HepG2 (cell line): ENCODE data around the gene GRK4. TPM values are rescaled to one million over a fixed set of nuclear protein-coding genes. Genes with fewer than 3 reads are reported as not detected.

ENCODE experiments used
- CEBPB ChIP-seq: IDR thresholded peaks from 2 replicates; pipeline ENCODE4 v1.6.1; 2011; ENCODE audit warnings: low read depth, low read length, improper control_type of control experiment, borderline replicate concordance
- EEA1 ChIP-seq: sonication (generic); formaldehyde crosslinking; IDR thresholded peaks from 2 replicates; pipeline ENCODE4 v1.5.1; 2020; ENCODE audit warnings: mild to moderate bottlenecking, missing genetic modification reagents, borderline replicate concordance
- ETV5 ChIP-seq: IDR thresholded peaks from 2 replicates; pipeline ENCODE4 v1.6.1; 2018; ENCODE audit warnings: missing biosample characterization, missing genetic modification reagents, inconsistent platforms, borderline replicate concordance
- GFI1 ChIP-seq: sonication (generic); formaldehyde crosslinking; IDR thresholded peaks from 2 replicates; pipeline ENCODE4 v1.5.0; 2020; ENCODE audit warnings: missing genetic modification reagents, mild to moderate bottlenecking, borderline replicate concordance
- KLF12 ChIP-seq: sonication (generic); formaldehyde crosslinking; IDR thresholded peaks from 2 replicates; pipeline ENCODE4 v1.4.0; 2020; ENCODE audit warnings: missing genetic modification reagents, borderline replicate concordance
- MTF1 ChIP-seq: sonication (generic); formaldehyde crosslinking; IDR thresholded peaks from 2 replicates; pipeline ENCODE4 v1.5.0; 2020; ENCODE audit warnings: missing genetic modification reagents
- RFX5 ChIP-seq: IDR thresholded peaks from 2 replicates; pipeline ENCODE4 v1.6.1; 2011; ENCODE audit warnings: low read depth, low read length, improper control_type of control experiment
- YEATS4 ChIP-seq: sonication (generic); formaldehyde crosslinking; IDR thresholded peaks from 2 replicates; pipeline ENCODE4 v1.4.0; 2020; ENCODE audit warnings: missing genetic modification reagents, borderline replicate concordance
- ZMYM4 ChIP-seq: sonication (generic); formaldehyde crosslinking; IDR thresholded peaks from 2 replicates; pipeline ENCODE4 v1.8.1; 2023; ENCODE audit warnings: mild to moderate bottlenecking, missing genetic modification reagents
- ZNF136 ChIP-seq: sonication (generic); formaldehyde crosslinking; IDR thresholded peaks from 2 replicates; pipeline ENCODE4 v1.8.1; 2022; ENCODE audit warnings: low read depth, mild to moderate bottlenecking, moderate library complexity, missing genetic modification reagents
- ZNF747 ChIP-seq: sonication (generic); formaldehyde crosslinking; IDR thresholded peaks from 2 replicates; pipeline ENCODE4 v1.8.1; 2023; ENCODE audit warnings: missing genetic modification reagents, mild to moderate bottlenecking, borderline replicate concordance
- ZSCAN31 ChIP-seq: sonication (generic); formaldehyde crosslinking; IDR thresholded peaks from 2 replicates; pipeline ENCODE4 v1.5.0; 2020; ENCODE audit warnings: low read depth, mild to moderate bottlenecking, missing genetic modification reagents
- polyA plus RNA-seq, 8 experiments: library from polyadenylated mRNA; depleted of rRNA in 3 of 8; stranded (reverse) in 7 of 8; unstranded in 1 of 8; fragments of >200 nt; fragmentation: Illumina TruSeq in 4 of 8; extraction: Trizol in 4 of 8; gene quantifications; 2 replicates each; pipeline versions ENCODE4 v1.2.1 to v1.2.3, GENCODE V29; 2011 to 2016; ENCODE audit warnings: low read depth in 4 of 8, missing spikeins in 1 of 8, mixed read lengths in 1 of 8; ENCODE audit not compliant: insufficient read depth in 1 of 8
- total RNA-seq, 5 experiments: library from RNA; depleted of rRNA; stranded (reverse); fragments of >200 nt; fragmentation: Illumina TruSeq; extraction: Trizol; gene quantifications; 2 replicates each; pipeline ENCODE4 v1.2.3, GENCODE V29; 2016; ENCODE audit warnings: low read depth in 1 of 5
- TF ChIP-seq, protein P1 (sequence below): sonication (generic); formaldehyde crosslinking; IDR thresholded peaks from 2 replicates; pipeline ENCODE4 v1.4.0; 2020; ENCODE audit warnings: mild to moderate bottlenecking, missing genetic modification reagents
- TF ChIP-seq, protein P2 (sequence below): sonication (generic); formaldehyde crosslinking; IDR thresholded peaks from 2 replicates; pipeline ENCODE4 v1.5.1; 2020; ENCODE audit warnings: missing genetic modification reagents, mild to moderate bottlenecking, borderline replicate concordance
- TF ChIP-seq, protein P3 (sequence below): IDR thresholded peaks from 2 replicates; pipeline ENCODE4 v1.6.1; 2016; ENCODE audit warnings: missing biosample characterization, missing genetic modification reagents, low read depth
- TF ChIP-seq, protein P4 (sequence below): IDR thresholded peaks from 2 replicates; pipeline ENCODE4 v1.6.1; 2016; ENCODE audit warnings: mild to moderate bottlenecking

GRK4 gene
- total and polyA plus RNA-seq, 2 of the 13 experiments (the other 11 are each of a cell fraction or from before 2014, with no cell fraction given) = 1.8 to 2.0 TPM

DNA sequence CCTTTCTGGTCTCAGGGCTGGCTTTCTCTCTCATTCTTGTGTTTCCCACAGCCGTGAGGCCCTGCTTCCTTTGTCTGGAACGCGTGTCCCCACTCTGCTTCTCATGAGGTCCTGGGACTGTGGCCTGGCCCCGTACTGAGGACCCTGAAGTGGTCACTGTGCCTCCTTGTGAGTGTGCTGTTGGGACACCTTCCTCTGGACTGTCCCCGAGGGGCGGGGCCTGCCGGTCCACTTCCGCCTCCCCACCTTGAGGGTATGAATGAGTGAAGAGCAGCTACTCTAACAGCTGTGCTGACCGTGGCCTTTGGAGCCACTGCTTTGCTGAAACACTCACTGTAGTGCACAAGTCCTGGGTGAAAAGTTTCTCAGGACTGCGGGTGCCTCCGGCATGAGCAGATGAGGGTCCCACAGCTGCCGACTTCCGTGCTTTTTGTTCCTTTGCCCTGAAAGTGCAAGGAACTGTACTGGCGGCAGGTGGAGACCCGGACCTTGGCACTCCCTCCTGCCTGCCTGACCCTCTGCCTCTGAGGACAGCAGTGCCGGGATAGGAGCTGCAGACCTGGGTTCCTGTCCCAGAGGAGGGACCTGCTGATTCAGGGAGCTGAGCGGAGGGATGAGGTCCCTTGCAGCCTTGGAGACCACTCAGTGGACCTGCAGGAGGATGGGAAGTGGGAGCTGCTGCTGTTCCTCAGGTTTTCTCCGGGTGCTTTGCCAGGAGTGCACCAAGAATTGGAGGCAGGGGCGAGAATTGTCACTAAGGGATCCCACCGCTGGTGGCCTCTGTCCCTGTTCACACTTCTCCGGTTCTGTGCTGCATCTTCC is 73.0 kb downstream of the GRK4 start (continued):
- TF ChIP-seq, protein P1, sequence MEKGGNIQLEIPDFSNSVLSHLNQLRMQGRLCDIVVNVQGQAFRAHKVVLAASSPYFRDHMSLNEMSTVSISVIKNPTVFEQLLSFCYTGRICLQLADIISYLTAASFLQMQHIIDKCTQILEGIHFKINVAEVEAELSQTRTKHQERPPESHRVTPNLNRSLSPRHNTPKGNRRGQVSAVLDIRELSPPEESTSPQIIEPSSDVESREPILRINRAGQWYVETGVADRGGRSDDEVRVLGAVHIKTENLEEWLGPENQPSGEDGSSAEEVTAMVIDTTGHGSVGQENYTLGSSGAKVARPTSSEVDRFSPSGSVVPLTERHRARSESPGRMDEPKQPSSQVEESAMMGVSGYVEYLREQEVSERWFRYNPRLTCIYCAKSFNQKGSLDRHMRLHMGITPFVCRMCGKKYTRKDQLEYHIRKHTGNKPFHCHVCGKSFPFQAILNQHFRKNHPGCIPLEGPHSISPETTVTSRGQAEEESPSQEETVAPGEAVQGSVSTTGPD (CRISPR knock-in tag) = no peak
- TF ChIP-seq ZSCAN31 (CRISPR knock-in tag) (no peak), MTF1 (no peak), CEBPB (no peak), KLF12 (CRISPR knock-in tag) (no peak), GFI1 (no peak), ETV5 (CRISPR knock-in tag) (peak; percentile 60; the same call in 1 of the 2 replicates), RFX5 (no peak), EEA1 (CRISPR knock-in tag) (no peak), ZNF136 (CRISPR knock-in tag) (no peak), ZMYM4 (CRISPR knock-in tag) (peak; percentile 33; the same call in 1 of the 2 replicates), ZNF747 (CRISPR knock-in tag) (no peak), YEATS4 (CRISPR knock-in tag) (no peak)
- TF ChIP-seq, protein P2, sequence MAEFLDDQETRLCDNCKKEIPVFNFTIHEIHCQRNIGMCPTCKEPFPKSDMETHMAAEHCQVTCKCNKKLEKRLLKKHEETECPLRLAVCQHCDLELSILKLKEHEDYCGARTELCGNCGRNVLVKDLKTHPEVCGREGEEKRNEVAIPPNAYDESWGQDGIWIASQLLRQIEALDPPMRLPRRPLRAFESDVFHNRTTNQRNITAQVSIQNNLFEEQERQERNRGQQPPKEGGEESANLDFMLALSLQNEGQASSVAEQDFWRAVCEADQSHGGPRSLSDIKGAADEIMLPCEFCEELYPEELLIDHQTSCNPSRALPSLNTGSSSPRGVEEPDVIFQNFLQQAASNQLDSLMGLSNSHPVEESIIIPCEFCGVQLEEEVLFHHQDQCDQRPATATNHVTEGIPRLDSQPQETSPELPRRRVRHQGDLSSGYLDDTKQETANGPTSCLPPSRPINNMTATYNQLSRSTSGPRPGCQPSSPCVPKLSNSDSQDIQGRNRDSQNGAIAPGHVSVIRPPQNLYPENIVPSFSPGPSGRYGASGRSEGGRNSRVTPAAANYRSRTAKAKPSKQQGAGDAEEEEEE = no peak
- TF ChIP-seq, protein P3, sequence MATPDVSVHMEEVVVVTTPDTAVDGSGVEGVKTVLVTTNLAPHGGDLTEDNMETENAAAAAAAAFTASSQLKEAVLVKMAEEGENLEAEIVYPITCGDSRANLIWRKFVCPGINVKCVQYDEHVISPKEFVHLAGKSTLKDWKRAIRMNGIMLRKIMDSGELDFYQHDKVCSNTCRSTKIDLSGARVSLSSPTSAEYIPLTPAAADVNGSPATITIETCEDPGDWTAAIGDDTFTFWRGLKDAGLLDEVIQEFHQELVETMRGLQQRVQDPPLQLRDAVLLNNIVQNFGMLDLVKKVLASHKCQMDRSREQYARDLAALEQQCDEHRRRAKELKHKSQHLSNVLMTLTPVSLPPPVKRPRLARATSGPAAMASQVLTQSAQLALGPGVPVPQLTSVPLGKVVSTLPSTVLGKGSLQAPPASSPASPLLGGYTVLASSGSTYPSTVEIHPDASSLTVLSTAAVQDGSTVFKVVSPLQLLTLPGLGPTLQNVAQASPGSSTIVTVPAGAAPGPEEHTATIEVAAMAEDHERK = no peak
- TF ChIP-seq, protein P4, sequence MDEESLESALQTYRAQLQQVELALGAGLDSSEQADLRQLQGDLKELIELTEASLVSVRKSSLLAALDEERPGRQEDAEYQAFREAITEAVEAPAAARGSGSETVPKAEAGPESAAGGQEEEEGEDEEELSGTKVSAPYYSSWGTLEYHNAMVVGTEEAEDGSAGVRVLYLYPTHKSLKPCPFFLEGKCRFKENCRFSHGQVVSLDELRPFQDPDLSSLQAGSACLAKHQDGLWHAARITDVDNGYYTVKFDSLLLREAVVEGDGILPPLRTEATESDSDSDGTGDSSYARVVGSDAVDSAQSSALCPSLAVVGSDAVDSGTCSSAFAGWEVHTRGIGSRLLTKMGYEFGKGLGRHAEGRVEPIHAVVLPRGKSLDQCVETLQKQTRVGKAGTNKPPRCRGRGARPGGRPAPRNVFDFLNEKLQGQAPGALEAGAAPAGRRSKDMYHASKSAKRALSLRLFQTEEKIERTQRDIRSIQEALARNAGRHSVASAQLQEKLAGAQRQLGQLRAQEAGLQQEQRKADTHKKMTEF = no peak
